ENCODE data around the gene S100Z.
"Not testable (repeated sequence)": the region's sequence is repeated elsewhere in the genome, so short reads cannot be mapped to it uniquely, and the experiment has no call there.

S100Z gene

GRCh38 chr5:76888733-76889300 lies 39.0 kb downstream of the S100Z start:
- DNase-seq = no peak

DNA sequence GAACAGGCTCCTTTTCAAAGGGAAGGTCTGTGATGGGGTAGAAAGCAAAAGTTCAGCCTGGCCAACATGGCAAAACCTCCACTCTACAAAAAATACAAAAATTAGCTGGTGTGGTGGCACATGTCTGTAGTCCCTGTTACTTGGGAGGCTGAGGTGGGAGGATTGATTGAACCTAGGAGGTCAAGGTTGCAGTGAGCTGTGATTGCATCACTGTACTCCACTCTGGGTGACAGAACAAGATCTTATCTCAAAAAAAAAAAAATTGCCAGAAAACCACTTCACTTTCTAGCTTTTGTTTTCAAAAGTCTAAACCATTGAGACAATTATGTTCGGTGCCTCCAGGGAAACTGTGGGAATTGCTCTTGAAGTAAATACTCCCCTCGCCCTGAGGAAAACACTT lies 43.5 kb downstream of the S100Z start:
- DNase-seq = no peak

DNA sequence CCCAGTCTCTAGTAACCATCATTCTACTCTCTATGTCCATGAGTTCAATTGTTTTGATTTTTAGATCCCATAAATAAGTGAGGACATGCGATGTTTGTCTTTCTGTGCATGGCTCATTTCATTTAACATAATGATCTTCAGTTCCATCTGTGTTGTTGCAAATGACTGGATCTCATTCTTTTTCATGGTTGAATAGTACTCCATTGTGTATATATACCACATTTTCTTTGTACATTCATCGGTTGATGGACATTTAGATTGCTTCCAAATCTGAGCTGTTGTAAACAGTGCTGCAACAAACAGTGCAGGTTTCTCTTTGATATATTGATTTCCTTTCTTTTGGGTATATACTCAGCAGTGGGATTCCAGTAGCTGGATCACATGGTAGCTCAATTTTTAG lies 46.4 kb downstream of the S100Z start:
- no peak for DNase-seq

GRCh38 chr5:76901522-76901921 lies 51.7 kb downstream of the S100Z start:
- no peak for DNase-seq

- no peak for DNase-seq
Observed at GRCh38 chr5:76908166-76908565, 58.4 kb downstream of the S100Z start.

DNA sequence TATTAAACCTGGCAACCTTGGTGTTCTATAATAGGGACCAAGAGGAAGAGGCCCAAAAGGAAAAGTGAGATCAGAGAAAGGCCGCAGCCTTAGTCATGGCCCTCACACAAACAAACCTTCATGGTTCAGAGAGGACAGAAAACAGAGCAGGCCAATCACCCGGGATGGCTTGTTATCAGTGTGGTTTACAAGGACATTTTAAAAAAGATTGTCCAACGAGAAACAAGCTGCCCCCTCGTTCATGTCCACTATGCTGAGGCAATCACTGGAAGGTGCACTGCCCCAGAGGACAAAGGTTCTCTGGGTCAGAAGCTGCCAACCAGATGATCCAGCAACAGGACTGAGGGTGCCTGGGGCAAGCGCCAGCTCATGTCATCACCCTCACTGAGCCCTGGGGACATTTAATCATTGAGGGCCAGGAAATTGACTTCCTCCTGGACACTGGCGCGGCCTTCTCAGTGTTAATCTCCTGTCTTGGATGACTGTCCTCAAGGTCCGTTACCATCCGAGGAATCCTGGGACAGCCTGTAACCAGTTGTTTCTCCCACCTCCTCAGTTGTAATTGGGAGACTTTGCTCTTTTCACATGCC lies 60.6 kb downstream of the S100Z start:
- DNase-seq = not testable (repeated sequence)

DNA sequence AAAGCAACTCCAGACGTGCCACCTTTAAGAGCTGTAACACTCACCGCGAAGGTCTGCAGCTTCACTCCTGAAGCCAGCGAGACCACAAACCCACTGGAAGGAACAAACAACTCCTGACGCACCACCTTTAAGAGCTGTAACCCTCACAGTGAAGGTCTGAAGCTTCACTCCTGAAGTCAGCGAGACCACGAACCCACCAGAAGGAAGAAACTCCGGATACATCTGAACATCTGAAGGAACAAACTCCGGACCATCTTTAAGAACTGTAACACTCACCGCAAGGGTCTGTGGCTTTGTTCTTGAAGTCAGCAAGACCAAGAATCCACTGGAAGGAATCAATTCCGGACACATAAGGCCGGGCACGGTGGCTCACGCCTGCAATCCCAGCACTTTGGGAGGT lies 64.9 kb downstream of the S100Z start:
- DNase-seq = not testable (repeated sequence)

GRCh38 chr5:76918539-76918938 lies 68.7 kb downstream of the S100Z start:
- no peak for DNase-seq

- DNase-seq = no peak
Observed at GRCh38 chr5:76920491-76920890, 70.7 kb downstream of the S100Z start.

- DNase-seq = no peak
Observed at GRCh38 chr5:76926329-76927105, 76.7 kb downstream of the S100Z start.

- no peak for DNase-seq
Observed at GRCh38 chr5:76927961-76928360, 78.1 kb downstream of the S100Z start.

- no peak for DNase-seq
Observed at GRCh38 chr5:76930083-76930482, 80.3 kb downstream of the S100Z start.

DNA sequence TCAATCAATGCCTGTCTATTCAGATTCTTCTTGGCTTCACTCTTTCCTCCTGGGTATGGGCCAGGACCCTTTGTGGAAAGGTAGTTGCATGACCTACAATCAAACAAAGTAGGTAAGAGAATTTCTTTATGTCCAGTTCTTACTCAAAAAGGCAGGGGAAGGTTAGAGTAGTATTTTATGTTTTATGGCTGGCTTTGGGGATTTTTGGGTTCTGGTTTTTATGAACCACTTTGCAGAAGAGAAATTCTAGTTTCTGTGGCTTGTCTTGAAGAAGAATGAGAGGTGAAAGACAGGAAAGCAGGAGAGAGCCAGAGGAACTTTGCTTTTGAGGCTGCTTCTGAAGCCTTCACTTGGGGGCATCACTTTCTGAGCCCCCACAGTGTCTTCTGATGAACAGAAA lies 88.4 kb downstream of the S100Z start:
- DNase-seq = no peak

DNA sequence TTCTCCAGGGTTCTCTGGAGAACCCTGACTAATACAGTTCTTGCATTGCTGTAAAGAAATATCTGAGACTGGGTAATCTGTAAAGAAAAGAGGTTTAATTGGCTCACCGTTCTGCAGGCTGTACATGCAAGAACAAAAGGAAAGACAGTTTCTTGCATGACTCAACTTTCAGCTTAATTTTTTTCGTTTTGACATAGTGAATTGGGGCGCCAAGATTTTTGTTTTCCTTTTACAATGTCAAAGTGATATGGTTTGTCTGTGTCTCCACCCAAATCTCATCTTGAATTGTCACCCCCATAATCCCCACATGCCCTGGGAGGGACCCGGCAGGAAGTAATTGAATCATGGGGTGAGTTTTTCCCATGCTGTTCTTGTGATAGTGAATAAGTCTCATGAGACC lies 91.2 kb downstream of the S100Z start:
- DNase-seq = no peak

- no peak for DNase-seq
Observed at GRCh38 chr5:76941442-76941841, 91.6 kb downstream of the S100Z start.

- DNase-seq = no peak
Observed at GRCh38 chr5:76942581-76942980, 92.8 kb downstream of the S100Z start.

- no peak for DNase-seq
Observed at GRCh38 chr5:76943006-76943405, 93.2 kb downstream of the S100Z start.

DNA sequence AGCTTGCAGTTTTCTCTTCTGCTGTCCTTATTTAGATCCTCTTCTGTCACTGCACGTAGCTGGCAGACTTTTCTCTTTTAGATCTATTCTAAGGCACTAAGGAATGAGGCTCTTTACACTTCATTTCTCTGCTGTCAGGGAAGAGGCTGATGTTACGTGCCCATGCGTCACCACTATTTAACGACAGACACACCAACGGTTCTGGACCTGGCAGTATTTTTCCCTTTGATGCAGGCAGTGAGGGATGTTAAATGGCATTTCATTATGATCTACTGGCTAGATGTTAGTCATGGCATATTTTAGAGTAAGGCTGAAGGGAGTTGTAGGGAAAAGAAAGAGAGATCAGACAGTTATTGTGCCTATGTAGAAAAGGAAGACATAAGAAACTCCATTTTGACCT lies 94.8 kb downstream of the S100Z start:
- DNase-seq = no peak

DNA sequence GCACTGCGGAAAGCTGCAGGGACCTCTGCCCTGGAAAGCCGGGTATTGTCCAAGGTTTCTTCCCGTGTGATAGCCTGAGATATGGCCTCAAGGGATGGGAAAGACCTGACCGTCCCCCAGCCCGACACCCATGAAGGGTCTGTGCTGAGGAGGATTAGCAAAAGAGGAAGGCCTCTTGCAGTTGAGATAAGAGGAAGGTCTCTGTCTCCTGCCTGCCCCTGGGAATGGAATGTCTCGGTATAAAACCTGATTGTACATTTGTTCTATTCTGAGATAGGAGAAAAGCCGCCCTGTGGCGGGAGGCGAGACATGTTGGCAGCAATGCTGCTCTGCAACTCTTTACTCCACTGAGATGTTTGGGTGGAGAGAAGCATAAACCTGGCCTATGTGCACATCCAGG lies 95.4 kb downstream of the S100Z start:
- not testable (repeated sequence) for DNase-seq

DNA sequence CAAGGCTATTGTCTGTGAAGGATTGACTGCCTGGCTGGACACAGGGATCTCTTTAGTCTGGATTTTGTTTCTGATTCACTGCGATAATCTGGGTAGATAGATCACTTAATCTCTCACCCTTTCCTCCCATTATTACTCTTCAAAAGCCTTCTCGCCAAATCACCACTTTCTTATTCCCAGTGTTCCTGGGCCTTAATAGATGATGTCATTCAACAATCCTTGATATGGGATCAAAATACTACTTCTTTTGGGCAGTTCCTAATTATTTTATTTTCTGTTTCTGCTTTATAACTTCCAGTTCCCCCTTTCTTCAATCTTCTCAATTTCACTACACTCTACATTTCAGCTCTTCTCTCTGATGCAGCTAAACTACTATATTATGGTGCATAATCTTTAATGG lies 96.3 kb downstream of the S100Z start:
- DNase-seq = no peak

DNA sequence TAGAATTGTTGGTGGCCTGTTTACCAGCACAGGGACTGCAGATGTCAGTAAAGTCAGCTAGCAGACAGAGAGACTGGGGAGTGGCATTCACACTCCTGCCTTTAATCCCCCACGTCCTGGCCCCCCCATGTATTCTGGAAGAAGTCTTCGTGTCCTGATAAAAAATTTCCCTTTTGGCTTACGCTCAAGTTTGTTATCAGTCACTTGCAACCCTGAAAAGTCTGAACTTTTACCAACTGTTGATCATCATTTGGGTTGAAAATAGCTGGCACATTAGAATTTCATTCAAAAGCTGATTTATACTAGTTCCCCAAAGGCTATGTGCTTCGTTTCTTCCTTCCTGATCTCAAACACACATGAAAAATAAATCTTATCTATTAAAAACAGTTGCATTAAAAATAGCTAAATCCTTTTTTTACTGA lies 97.3 kb downstream of the S100Z start:
- no peak for DNase-seq

GRCh38 chr5:76952795-76953536 lies 103.2 kb downstream of the S100Z start, which contains the start of gene CRHBP:
CRHBP (plus strand) TSS chr5:76953045; CDS start chr5:76953135, 90 bp downstream.
- no peak for DNase-seq

GRCh38 chr5:76953551-76954382 lies 104.0 kb downstream of the S100Z start:
- DNase-seq = no peak
